GM19467 (cell line): Measurements from ENCODE around the gene PXDN.

ENCODE experiments used
- ATAC-seq: cut with Tn5 transposase; IDR thresholded peaks from one replicate; pipeline ENCODE4 v1.9.1; 2021; ENCODE audit warnings: mild to moderate bottlenecking, moderate library complexity; ENCODE audit not compliant: unreplicated experiment

The PXDN gene

DNA sequence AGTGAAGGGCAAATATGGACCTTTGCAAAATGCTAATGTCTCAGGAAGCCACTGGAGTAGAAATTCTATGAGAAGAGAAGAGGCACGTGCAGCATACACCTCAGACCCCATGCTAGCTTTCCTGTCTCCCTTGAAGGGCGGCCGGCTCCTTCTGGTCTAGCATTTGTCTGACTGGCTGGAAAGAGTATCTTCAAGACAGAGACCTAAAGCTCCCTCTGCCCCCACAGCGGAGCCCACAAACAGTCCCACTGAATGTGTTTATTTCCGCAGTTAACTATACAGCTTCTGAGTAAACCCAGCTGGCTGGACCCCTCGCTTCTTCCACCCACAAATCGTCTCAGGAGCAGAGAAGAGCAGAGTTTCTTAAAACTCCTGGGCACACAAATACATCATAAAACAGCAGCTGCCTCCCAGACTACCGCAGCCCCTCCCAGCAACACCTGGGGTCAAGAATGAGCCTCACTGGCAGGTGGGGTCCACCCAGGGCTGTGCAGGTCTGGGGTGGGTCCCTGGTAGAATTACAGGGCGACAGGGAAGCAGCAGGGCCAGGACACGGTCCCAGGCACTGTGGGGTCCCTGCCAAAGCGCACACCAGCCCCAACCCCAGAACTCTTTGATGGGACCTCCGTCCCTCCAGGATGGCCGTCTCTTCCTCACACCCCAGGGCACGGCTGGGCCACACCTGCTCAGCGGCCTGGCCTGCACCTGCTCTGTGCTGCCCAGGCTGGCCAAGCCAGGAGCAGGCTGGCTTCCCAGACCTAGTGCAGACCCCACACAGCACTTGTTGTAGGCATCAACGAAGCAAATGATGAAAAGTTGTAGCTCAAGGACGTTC is 103.8 kb downstream of the PXDN start:
- no peak for ATAC-seq

GRCh38 chr2:1639086-1639858 is 105.0 kb downstream of the PXDN start:
- no peak for ATAC-seq

GRCh38 chr2:1638281-1638860 is 105.9 kb downstream of the PXDN start:
- no peak for ATAC-seq

DNA sequence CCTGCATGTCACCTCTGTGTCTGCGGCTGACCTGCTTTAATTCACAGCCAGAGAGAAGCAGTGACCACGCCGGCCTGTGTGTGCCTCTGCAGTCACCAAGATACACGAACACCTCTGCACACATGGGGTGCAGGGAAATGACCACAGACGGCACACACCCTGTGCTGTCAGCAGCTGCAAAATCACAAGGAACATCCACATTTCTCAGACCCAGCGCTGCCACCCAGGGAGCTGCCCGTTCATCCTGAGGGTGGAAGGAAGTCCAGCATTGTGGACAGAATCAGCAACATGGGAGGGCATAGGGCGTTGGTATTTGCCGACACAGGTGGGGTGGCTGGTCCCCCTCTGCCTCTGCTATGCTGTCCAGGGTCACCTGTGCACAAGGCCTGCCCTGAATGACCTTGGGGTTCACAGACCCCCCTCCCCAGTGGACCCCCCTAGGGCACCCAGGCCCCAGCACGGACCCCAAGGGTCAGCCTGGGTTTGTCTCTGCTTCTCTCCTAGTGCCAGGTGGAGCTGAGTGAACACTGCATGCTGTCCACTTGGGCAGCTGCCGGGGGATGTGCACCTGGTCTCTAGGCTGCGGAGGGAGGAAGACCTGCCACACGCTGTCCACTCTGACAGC is 107.4 kb downstream of the PXDN start:
- ATAC-seq, result no peak

DNA sequence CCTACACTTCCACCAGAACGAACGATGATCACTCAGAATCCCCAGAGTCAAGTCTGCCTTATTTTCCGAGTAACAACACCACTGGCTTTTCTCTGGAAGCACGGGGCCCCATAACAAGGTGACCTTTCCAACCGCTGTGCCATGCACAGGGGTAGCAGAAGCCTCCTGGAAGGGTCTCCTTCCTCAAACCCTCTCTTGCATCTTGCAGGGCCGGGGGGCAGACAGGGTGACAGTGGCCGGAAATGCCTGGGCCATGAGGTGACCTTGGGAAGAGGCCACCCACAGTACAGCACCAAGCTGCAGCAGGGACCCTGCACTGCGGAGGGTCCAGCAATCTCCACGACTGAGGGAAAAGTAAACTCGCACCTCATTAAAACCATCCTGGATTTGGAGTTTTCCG is 108.5 kb downstream of the PXDN start:
- ATAC-seq, result no peak

DNA sequence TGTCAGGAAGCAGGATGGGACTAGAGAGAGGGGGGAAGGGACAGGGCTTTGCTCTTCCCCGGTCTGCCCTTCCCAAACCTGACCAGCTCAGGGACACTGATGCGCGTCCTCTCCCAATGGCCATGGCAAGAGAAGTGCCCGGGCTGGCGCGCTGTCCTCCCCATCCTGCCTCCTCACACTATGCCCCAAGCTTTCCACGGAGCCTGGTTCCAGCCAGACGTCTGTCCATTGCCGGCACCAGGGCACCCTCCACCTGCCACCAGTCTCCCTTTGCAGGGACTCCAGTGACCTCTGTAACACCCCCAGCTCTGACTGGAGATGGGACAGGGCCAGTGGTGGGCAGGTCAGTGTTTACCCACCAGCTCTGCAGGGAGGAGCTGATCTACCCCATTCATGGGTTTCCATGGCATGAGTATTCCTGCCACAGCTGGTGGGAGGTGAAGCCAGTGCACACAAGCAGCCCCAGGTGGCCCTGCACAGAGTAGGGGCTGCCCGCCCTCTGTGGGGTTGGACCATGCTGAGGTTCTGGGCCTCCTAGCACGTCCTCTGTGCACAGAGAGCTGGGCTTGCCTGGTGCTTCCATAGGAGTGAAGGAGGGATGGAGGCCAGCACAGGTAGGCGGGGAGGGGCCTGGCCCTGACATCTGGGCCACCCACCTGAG is 109.5 kb downstream of the PXDN start:
- ATAC-seq, result no peak

DNA sequence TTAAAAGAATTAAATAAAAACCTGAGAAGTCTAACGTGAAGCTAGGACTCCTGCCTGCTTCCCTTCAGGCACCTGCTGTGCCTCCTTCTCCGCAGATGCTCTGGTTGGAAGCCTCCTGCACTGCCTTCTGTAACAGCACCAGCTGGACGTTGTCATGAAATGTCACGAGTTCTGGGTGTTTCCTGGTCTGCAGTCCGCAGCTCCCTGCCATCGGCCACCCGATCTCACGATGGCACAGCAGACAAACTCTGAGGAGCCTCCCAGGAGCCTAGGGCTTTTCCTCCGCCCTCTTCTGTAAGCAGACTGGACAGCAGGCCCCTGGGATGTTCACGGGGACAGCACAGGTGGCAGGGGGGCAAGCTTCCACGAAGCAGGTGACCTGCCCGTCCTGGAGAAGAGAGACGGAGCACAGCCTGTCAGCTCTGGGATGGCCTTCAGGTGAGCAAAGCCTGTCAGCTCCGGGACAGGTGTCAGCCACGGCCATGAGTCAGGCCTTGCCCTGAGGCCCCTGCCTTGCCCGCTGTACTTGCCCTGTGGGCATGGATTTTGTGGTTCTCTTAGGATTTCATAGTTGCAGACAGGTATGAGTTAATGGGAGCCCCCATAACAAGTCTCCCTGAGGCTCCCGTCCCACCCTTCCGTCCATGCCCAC is 110.3 kb downstream of the PXDN start:
- ATAC-seq, result no peak

- ATAC-seq, result no peak
These were observed 111.1 kb downstream of the PXDN start for GRCh38 chr2:1633092-1633671.

DNA sequence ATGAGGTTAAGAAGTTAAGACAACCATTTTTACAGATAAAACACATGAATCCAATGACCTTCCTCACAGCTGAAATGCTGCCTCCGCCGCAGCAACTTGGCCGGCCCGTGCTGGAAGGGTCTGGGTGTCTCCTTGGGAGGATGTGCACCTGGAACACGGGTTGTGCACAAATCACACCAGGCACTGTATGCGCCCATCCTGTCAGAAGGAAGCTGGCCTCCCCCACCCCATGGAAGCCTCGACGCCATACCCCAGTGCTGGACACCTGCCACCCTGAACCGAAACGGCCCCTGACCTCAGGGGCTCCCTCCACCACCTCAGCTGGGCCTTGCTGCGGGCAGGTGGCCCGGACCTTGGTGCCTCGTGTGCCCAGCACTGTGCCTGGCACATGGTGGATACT is 111.8 kb downstream of the PXDN start:
- ATAC-seq, result no peak

DNA sequence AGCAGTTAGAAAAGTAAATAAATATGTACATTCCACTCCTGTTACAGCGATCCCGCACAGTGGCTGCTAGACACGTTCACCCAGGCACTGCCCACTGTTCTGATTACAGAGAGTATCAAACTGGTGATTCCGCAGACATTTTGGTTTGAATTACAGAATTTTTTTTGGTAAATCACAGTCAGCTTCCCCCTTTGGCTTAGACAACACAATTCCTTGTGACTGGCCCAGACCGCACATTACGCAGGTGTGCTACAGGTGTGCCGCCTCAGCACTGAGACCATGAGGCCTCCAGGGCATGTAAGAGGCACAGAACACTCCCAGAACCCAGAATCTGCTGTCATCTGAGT is 112.3 kb downstream of the PXDN start:
- ATAC-seq, result no peak

GRCh38 chr2:1631292-1632001 is 112.9 kb downstream of the PXDN start:
- no peak for ATAC-seq

GRCh38 chr2:1628893-1629292 is 115.4 kb downstream of the PXDN start:
- no peak for ATAC-seq

GRCh38 chr2:1627628-1628381 is 116.5 kb downstream of the PXDN start:
- no peak for ATAC-seq

DNA sequence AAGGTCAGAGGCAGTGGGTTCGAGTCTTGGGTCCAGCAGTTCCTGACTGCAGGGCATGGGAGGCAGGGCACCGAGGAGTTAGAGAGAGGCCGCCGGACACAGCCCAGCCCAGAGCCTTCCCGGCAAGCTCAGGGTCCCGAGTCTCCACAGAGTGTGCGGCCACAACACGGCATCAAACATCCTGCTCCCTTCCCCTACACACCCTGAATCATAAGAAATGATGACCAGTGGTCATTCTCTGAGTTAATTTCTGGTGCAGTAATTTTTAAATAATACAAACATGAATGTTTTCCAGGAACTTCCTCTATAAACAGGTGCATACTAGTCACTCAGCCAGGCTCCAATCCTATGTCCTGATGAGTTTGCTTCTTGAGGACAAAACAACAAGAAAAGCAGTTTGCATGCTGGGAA is 118.0 kb downstream of the PXDN start:
- ATAC-seq, result no peak

GRCh38 chr2:1625281-1626001 is 118.9 kb downstream of the PXDN start:
- no peak for ATAC-seq

DNA sequence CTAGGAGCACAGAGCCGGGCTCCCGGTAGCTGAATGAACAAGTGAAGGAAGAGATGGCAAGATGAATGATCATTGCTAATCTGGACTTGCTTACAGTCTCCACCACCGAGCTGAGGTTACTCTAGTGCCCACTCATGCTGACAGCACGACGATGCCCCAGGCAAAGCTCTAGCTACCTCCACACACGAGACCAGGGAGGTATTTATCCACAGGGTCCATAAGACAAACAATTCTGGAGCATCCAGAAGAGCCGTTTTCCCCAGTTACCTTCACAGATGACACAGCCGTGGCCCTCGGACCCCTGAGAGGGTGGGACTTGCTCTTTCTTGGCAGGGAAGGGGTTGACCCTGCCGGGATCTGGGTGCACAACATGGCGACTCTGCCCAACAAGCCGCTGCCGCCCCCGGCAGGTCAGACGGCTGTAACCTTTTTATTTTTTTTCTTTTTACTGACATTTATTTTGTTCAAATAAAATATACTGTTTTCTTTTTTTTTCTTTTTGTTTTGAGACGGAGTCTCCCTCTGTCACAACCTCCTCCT is 120.3 kb downstream of the PXDN start:
- no peak for ATAC-seq

- no peak for ATAC-seq
These were observed 121.7 kb downstream of the PXDN start for GRCh38 chr2:1622521-1623200.
